ENCODE measurements around the gene MTFP1.
"Not testable (repeated sequence)": the region's sequence is repeated elsewhere in the genome, so short reads cannot be mapped to it uniquely, and the experiment has no call there.

The MTFP1 gene

DNA sequence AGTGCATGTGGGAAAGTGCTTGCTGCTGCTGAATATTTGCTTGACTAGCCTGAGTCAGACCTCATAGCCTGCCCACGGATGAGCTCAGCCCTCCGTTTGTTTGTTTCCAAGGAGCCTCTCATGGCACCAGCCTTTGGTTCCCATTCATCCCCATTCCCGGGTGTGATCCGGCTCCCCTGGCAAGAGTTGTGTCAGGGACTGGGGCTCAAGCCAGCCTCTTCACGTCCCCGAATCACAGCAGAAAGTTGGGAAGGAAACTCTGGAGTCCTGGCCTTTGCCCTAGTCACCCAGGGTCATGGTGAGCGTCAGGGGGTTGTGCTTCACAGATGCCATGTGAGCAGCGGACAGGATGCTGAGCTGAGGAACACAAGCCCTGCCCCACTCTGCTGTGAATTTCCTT, 32.4 kb downstream of the MTFP1 start:
- no peak for DNase-seq

DNA sequence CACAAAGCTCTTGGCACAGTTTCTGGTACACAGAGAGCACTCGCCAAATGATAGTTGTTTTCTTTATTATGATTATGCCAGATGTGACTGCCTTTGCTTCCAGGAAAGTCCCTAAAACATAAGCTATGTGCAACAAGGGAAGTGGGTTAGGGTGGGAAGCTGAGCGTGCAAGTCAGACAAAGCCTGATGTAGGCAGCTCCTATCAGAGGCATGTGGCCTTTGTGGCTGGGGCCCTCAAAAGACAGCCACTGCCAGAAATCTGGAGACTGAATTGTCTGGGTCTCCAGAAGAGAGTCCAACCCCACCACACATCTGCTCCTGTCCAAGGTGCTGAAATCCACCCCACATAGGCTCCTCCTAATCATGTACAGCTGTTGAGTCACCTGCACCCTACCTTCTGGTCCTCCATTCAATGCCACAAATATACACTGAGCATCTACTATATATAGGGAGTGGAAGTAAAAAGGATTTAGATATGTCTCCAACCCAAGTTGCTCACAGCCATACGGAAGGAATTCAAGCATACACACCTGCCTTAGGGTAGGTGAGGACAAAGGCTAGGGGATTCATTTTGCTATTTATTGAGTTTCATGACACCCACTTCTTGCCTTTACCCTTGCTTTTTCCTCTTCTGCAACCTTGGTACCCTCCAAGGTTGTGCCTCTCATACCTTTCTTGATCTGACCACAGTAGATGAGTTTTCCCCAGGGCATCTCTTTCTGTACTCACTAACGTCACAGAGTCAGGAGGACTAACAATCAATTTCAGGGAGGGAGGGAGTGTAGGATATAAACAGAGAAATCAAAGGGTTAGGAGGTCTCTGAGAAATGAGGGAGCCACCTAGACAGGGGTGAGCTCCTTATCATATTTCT, 33.8 kb downstream of the MTFP1 start:
- DNase-seq, result no peak

DNA sequence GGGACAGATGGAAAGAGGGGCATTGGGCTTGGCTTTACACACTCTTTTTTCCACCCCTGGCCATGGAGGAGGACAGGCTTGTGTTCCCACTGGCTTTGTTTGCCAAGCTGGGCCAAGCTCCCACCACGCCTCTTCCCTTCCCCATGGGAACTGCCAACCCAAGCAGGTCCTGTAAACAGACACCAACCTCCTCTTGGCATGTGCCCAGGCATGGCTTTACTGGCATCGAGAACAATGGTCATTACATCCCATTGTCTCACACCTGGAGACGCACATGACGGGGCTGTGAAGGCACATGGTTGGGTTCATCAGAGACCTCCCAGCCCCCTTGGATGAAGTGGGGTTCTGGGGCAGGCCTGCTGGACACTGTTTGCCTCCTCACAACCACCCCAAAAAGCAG, 34.6 kb downstream of the MTFP1 start:
- no peak for DNase-seq

DNA sequence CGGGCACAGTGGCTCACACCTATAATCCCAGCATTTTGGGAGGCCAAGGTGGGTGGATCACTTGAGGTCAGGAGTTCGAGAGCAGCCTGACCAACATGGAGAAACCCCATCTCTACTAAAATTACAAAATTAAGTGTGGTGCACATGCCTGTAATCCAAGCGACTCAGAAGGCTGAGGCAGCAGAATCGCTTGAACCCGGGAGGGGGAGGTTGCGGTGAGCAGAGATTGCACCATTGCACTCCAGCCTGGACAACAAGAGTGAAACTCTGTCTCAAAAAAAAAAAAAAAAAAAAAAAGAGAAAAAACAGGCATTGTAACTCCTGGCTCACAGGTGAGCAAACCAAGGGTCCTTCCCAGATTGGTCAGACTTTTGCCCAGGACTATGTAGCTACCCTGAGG, 35.0 kb downstream of the MTFP1 start:
- not testable (repeated sequence) for DNase-seq

DNA sequence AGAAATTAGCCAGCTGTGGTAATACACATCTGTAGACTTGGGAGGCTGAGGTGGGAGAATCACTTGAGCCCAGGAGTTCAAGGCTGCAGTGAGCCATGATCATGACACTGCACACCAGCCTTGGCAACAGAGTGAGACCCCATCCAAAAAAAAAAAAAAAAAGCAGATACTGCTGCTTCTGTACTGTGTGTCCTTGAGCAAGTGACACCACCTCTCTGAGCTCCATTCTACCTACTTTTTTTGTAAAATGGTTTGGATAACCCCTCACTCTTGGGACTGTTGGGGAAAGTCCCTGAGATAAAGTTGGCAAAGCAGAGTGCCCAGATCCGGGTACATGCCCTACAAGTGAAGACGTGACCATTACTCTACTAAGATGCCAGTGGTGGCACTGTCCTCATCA, 43.6 kb downstream of the MTFP1 start:
- DNase-seq, result no peak

DNA sequence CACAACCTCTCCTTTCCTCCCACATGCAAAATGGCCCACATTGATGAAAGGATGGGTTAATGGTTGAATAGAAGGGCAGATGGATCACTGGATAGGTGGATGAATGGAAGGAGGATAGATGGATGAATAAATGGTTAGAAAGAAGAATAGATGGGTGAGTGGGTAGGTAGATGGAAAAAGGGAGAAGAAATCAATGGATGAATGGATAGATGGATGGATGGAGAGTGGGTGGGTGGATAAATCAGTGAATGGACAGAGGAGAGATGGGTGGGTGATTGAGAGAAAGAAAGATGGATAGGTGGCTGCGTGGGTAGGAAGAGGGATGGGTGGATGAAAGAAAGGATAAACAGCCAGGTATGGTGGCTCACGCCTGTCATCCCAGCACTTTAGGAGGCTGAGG, 45.1 kb downstream of the MTFP1 start:
- DNase-seq, result no peak

DNA sequence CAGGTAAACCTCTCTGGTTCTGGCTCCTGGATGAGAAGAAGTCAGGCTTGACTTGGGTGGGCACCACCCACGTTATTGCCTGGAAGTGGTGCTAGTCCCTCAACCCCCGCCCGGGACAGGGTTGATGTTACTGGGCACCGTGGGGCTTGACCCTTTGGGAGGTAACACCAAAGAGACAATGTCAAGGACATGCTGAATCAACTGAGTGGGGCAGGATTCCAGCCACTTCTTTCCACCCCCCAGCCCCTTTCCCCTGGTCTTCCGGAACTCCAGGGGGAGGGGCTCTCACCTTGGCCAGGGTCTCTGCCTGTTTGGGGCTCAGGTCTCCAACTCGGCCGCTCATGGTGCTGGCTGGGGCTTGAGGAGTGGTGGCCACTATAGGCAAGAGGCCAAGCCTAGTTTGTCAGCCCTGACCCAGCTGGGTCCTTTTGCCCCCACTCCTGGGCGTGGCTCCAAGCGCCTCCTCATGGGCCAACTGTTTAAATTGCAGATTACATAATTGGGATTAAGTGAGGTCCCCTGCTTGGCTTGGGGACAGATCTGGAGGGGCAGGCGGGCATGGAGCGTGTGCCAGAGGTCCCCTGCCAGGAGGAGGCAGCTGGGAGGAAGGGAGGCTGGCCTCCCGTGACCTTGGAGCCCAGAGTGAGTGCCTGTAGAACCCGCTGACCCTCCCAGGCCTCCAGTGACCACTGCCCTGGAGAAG, 46.2 kb downstream of the MTFP1 start, which contains the start of gene SEC14L3:
Gene SEC14L3 (minus strand): TSS at position 402 of the 703 bp plus-strand sequence. CDS start 59 bp downstream, at position 343.
- DNase-seq, result no peak

DNA sequence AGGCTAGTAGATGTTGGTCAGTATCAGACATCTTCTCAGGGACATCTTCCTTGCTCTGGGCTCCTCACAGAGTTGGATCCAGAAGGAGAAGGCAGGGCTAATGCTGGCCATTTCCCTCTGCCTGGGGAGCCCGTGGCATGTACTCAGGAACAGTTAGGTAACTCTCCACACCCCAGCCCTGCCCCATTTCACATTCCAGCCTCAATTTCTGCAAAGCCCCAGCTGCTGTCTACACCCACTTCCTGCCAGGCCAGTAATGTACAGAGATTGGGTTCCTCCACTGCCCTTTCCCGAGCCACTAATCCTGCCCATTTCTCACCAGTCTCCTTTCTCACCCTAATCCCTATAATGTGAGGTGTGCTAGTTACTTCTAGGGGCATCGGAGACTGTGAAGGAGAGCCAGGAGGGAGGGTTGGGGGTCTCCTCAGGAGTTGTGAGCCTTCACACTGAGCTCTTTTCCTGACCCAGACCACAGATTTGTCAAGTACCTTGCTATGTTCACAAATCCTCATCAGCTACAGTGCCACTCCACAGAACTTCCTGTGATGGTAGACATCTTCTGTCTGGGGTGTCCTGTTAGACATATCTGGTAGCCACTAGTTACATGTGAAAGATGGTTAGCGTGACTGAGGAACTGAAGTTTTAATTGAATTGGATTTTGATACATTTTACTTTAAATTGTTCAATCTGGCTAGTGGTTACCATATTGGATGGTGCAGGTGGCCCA, 47.6 kb downstream of the MTFP1 start:
- no peak for DNase-seq

DNA sequence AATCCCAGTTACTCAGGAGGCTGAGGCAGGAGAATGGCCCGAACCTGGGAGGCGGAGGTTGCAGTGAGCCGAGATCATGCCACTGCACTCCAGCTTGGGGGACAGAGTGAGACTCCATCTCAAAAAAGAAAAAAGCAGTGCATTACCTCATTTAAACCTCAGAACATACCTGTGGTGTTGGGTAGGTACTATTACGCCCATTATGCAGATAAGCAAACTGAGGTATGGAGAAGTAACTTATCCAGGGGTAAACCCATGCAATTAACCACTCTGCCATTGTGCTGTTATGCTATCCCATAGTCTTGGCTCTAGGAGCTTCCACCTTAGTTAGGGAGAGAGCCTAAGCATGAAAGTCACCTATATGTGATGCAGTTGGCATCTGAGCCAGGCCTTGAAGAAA, 48.6 kb downstream of the MTFP1 start:
- no peak for DNase-seq

DNA sequence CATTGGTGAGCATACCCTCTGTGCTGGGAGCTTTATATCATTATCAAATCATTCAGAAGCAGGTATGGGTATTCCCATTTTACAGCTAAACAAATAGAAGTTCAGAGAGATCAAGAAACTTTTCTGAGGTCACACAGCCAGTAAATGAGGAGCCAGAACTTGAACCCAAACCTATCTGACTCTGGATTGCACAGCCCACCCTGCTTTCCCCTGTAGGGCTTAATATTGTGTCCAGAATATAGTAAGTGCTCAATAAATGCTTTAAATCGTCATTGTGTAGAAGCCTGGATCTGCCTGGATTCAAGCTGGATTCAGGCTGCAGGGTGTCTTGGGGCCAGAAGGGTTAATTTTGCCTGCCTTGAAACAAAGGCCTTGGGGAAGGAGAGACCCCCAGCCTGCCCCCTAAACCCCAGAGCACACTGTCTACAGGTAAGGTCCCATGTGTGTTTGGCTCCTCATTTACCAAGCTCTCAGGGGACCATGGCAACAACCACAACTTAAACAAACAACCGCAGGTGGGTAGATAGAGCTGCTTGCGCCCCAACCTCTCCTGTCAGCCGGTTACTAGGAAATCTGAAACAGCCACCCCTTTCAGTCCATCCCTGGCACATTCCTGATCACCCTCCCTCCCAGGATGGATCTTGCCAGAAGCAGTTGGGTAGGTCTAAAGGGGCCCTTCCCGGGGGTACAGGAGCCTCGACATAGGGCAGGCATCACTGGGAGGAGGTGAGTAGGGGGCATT, 49.3 kb downstream of the MTFP1 start:
- peak; percentile 66 for DNase-seq
